GM12875 (cell line): Measurements from ENCODE around the gene C12orf60.

Experiments used
- H3K4me3 ChIP-seq: one replicate; pipeline ENCODE4 v1.5.1; 2011; ENCODE audit warnings: low read depth, low read length, control low read depth
- TF ChIP-seq, protein P1 (sequence below): IDR thresholded peaks from 2 replicates; pipeline ENCODE4 v1.5.1; 2011; ENCODE audit warnings: low read depth, mild to moderate bottlenecking, control low read depth, inconsistent platforms, low read length, moderate library complexity, borderline replicate concordance; ENCODE audit not compliant: insufficient read depth

C12orf60 gene

DNA sequence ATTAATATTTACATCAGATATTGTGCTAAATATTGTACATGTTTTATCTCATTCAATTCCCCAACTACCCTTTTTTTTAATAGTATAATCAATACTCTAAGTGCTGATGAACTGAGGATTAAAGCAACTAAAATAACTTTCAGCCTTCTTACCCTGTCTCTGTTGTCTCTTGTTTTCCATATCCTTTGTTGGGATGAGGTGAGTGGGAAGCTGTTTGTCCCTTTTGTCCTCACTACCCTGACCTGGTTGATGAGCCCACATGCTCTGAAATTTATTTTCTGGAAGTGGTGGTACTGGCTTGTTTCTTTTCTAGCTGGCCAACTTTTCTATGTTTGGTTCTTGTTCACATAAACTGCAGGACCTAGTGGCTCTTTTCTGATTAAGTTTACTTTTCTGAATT, 49.4 kb downstream of the C12orf60 start:
- TF ChIP-seq, protein P1, sequence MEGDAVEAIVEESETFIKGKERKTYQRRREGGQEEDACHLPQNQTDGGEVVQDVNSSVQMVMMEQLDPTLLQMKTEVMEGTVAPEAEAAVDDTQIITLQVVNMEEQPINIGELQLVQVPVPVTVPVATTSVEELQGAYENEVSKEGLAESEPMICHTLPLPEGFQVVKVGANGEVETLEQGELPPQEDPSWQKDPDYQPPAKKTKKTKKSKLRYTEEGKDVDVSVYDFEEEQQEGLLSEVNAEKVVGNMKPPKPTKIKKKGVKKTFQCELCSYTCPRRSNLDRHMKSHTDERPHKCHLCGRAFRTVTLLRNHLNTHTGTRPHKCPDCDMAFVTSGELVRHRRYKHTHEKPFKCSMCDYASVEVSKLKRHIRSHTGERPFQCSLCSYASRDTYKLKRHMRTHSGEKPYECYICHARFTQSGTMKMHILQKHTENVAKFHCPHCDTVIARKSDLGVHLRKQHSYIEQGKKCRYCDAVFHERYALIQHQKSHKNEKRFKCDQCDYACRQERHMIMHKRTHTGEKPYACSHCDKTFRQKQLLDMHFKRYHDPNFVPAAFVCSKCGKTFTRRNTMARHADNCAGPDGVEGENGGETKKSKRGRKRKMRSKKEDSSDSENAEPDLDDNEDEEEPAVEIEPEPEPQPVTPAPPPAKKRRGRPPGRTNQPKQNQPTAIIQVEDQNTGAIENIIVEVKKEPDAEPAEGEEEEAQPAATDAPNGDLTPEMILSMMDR: no peak
- no peak overlapping the region for H3K4me3 ChIP-seq

DNA sequence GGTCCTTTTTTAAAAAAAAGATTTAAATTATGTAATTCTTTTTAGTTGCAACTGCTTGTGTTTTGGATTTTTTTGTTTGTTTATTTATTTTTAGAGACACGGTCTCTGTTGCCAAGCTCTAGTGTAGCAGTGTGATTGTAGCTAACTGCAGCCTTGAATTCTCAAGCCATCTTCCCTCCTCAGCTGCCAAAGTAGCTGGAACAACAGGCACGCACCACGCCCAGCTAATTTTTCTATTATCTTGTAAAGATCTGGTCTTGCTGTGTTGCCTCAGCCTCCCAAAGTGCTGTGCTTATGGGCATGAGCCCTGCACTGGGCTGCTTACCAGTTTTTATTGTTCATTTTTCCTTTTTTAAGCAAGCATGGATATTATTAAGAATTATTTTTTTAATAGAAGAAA, 50.5 kb downstream of the C12orf60 start:
- TF ChIP-seq, protein P1: no peak

DNA sequence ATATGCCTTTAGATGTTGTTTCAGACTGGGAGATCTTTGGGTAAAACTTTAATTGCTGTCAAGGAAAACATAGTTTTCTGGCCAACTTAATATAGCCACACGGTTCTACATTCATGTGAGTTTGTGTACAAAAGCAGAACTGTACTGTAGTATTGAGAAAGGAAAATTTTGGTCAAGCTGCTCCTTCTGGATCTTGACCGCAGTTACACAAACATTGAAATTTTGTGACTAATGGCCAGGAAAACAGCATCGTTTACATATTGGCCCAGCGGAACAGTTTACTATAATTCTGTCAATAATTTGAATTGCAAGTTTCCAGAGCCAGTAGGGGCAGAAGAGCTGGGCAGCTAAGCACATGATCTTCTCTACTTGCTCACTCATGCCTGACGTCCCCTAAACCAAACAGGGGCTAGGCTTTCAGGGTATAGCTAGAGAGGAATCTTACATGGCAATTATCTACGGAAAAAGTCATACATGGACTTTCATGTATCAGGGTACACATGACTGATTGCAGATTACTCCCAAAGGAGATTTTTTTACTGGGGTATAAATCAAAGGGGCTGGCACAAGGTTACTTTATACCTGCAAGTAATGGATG, 51.2 kb downstream of the C12orf60 start:
- TF ChIP-seq, protein P1: no peak
- H3K4me3 ChIP-seq: no peak overlapping the region

More for the DNA sequence above, 50.5 kb downstream of the C12orf60 start:
- no peak overlapping the region for H3K4me3 ChIP-seq

DNA sequence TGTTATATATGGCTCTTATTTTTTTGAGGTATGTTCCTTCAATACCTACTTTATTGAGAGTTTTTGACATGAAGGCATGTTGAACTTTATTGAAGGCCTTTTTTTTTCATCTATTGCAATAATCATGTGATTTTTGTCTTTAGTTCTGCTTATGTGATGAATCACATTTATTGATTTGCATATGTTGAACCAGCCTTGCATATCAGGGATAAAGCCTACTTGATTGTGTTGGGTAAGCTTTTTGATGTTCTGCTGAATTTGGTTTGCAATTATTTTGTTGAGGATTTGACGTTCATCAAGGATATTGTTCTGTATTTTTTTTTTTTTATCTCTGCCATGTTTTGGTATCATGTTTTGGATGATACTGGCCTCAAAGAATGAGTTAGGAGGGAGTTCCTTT, 55.0 kb downstream of the C12orf60 start:
- H3K4me3 ChIP-seq: no peak overlapping the region
- TF ChIP-seq, protein P1: no peak

GRCh38 chr12:14860490-14860889, 57.0 kb downstream of the C12orf60 start:
- TF ChIP-seq, protein P1: no peak
- no peak overlapping the region for H3K4me3 ChIP-seq

DNA sequence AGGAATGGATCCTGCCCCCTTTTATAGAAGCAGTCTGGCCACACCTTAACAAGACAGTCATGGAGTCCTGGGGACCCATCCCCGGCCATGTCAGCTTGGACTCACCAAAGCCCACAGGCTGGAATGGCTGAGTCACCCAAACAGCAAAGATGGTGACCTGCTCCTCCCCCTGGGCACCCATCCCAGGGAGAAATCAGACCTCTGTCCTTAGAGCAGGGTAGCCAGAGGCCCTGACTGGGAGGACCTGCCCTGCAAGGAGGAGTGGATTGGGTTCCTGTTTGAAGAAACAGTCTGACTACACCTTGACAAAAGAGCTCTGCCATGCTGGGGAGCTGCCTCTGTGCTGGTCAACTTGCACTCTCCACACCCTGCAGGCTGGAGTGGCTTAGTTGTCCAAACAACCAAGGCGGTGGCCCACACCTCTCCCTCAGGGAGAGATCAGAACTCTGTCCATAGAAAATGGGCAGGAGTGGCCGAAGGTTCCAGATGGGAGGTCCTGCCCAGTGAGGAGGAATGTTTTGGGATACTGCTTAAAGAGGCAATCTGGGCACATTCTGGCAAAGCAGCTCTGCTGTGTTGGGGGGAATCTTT, 65.5 kb downstream of the C12orf60 start:
- TF ChIP-seq, protein P1: no peak
- H3K4me3 ChIP-seq: no peak overlapping the region

DNA sequence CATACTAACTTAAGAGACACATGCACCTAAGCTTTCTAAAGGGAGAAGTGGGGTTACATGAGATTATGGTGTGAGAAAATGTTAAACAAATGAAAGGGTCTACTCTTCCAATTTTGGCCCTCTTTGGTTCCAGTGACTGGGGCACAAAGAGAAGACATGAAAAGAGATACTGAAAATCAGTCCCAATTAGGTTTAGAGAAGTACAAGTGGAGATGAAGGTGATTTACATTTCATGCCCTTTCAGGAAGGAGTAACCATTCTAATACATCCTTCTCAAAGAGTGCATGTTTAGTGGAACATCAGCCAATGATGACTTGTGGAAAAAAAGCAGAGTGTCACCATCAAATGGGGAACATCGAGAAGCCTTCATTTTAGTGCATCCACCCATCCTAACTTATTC, 67.8 kb downstream of the C12orf60 start:
- TF ChIP-seq, protein P1: no peak
- H3K4me3 ChIP-seq: no peak overlapping the region
